HCT116 (cell line): Measurements from ENCODE around the gene ANAPC2.

Experiments used
- ATF3 ChIP-seq: IDR thresholded peaks from 2 replicates; pipeline ENCODE4 v1.6.1; 2012
- CEBPB ChIP-seq: IDR thresholded peaks from 2 replicates; pipeline ENCODE4 v1.6.1; 2012; ENCODE audit warnings: low read depth
- CTCF ChIP-seq, 3 experiments: fragments of 200-600 bp in 1 of 3; sonication (generic) in 1 of 3; IDR thresholded peaks in 2 of 3; conservative IDR thresholded peaks in 1 of 3; 2 replicates each; pipeline ENCODE4 v1.5.1; 2012 to 2017; ENCODE audit warnings: low read depth in 2 of 3, low read length in 2 of 3, antibody characterized with exemption in 1 of 3, borderline replicate concordance in 1 of 3, control low read depth in 1 of 3, mild to moderate bottlenecking in 1 of 3, mixed read lengths in 1 of 3, mixed run types in 1 of 3, moderate library complexity in 1 of 3; ENCODE audit not compliant: insufficient read depth in 1 of 3
- POLR2A ChIP-seq: IDR thresholded peaks from 2 replicates; pipeline ENCODE4 v1.7.0; 2011; ENCODE audit warnings: borderline replicate concordance; ENCODE audit not compliant: insufficient read depth, insufficient read length; ENCODE audit errors: extremely low read depth
- POLR2AphosphoS5 ChIP-seq: IDR thresholded peaks from 2 replicates; pipeline ENCODE4 v1.6.1; 2011; ENCODE audit warnings: mild to moderate bottlenecking, low read depth, low read length, moderate library complexity
- RAD21 ChIP-seq: IDR thresholded peaks from 2 replicates; pipeline ENCODE4 v1.6.1; 2012; ENCODE audit warnings: low read depth, mild to moderate bottlenecking
- ZNF274 ChIP-seq: fragments of 200-500 bp; sonication (Bioruptor generic); IDR thresholded peaks from 2 replicates; pipeline ENCODE4 v1.6.1; 2014; ENCODE audit warnings: mild to moderate bottlenecking, low read depth, low read length, inconsistent platforms

GRCh38 chr9:137188086-137188489 lies 272 bp downstream of the ANAPC2 start:
- no peak for TF ChIP-seq POLR2AphosphoS5
- TF ChIP-seq CTCF (IDR thresholded peaks at IDR 0.05 in 2 of 3, conservative IDR thresholded peaks at IDR 0.05 in 1 of 3; ENCODE audit: borderline replicate concordance in 1 of 3, insufficient read depth in 1 of 3, low read depth in 2 of 3, low read length in 2 of 3) = no peak
- TF ChIP-seq RAD21 = no peak
- no peak for TF ChIP-seq POLR2A
- no peak for TF ChIP-seq CEBPB
- no peak for TF ChIP-seq ATF3
- TF ChIP-seq ZNF274 = no peak
